ENCODE measurements around the gene FAM135A. TPM values are rescaled to one million over a fixed set of nuclear protein-coding genes. Genes with fewer than 3 reads are reported as not detected.

The FAM135A gene
- total and polyA plus RNA-seq, 2 of the 4 experiments (the other 2 are of a cell fraction): 2.2 to 7.9 TPM

DNA sequence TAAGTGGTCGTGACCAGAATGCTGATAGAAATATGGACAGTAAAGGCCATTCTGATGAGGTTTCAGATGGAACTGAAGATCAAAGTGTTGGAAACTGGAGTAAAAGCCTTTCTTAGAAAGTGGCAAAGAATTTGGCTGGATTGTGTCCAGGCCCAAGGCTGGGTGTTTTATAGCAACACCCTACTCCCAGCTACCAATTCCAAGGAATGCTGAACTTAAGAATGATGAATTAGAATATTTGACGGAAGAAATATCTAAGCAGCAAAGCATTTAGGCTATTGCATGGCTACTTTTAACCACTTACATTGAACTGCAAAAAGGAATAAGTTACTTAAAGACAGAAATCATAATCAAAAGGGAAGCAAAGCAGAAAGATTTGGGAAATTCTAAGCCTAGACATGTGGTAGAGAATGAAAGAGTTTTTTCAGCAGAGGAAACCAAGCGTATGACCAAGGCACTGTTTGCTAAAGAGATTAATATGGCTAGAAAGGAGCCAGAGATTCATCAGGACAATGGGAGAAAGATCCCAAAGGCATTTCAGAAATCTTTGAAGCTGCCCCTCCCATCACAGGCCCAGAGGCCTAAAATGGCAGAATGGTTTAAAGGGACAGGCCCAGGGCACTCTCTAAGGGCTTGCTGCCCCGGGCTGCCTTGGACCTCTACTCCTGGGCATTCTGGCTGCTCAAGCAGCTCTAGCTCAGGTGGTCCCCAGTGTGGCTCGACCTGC is 179.2 kb downstream of the FAM135A start:
- H2BK15ac ChIP-seq (ENCODE audit: low read depth, low read length): no peak overlapping the region
- H3K4ac ChIP-seq (ENCODE audit: low read depth, low read length): no peak overlapping the region
- BruUV-seq (replicated peaks): no TSS peak
- in situ Hi-C loops (cut with MboI; ENCODE audit: low sequenced_read_pairs): no loop called here
- no peak overlapping the region for H2BK120ac ChIP-seq (ENCODE audit: low read depth, low read length)
- H3K9me3 ChIP-seq (ENCODE audit: control insufficient read depth, insufficient read depth, low read length): no peaks in the 10 kb centered on the region
- H3K56ac ChIP-seq (ENCODE audit: extremely low read depth, insufficient read depth, low read length): no peak overlapping the region
- no peaks in the 10 kb centered on the region for H3K9me1 ChIP-seq (ENCODE audit: insufficient read depth, low read length)
- H4K91ac ChIP-seq (ENCODE audit: insufficient read depth, low read depth, low read length): no peak overlapping the region
- H3K23ac ChIP-seq (ENCODE audit: low read depth, low read length): no peak overlapping the region
- no peak for TF ChIP-seq RCOR1 (IDR thresholded peaks at IDR 0.05; ENCODE audit: insufficient replicate concordance, low read length)
- TF ChIP-seq CEBPB (IDR thresholded peaks at IDR 0.05; ENCODE audit: low read depth, low read length): no peak
- no peak for TF ChIP-seq BHLHE40 (IDR thresholded peaks at IDR 0.05; ENCODE audit: low read depth, low read length)
- TF ChIP-seq, protein P1, sequence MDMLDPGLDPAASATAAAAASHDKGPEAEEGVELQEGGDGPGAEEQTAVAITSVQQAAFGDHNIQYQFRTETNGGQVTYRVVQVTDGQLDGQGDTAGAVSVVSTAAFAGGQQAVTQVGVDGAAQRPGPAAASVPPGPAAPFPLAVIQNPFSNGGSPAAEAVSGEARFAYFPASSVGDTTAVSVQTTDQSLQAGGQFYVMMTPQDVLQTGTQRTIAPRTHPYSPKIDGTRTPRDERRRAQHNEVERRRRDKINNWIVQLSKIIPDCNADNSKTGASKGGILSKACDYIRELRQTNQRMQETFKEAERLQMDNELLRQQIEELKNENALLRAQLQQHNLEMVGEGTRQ (IDR thresholded peaks at IDR 0.05; ENCODE audit: low read depth, low read length): no peak
- no peak for TF ChIP-seq SMC3 (IDR thresholded peaks at IDR 0.05; ENCODE audit: low read depth, low read length)
- TF ChIP-seq NFE2L2 (IDR thresholded peaks at IDR 0.05; ENCODE audit: low read depth, low read length): no peak
- TF ChIP-seq MAZ (IDR thresholded peaks at IDR 0.05; ENCODE audit: borderline replicate concordance, low read depth, low read length): no peak
- no peak for TF ChIP-seq POLR2A (IDR thresholded peaks at IDR 0.05; ENCODE audit: low read depth, low read length)
- TF ChIP-seq FOS (IDR thresholded peaks at IDR 0.05; ENCODE audit: low read depth, low read length): no peak
- TF ChIP-seq, protein P2, sequence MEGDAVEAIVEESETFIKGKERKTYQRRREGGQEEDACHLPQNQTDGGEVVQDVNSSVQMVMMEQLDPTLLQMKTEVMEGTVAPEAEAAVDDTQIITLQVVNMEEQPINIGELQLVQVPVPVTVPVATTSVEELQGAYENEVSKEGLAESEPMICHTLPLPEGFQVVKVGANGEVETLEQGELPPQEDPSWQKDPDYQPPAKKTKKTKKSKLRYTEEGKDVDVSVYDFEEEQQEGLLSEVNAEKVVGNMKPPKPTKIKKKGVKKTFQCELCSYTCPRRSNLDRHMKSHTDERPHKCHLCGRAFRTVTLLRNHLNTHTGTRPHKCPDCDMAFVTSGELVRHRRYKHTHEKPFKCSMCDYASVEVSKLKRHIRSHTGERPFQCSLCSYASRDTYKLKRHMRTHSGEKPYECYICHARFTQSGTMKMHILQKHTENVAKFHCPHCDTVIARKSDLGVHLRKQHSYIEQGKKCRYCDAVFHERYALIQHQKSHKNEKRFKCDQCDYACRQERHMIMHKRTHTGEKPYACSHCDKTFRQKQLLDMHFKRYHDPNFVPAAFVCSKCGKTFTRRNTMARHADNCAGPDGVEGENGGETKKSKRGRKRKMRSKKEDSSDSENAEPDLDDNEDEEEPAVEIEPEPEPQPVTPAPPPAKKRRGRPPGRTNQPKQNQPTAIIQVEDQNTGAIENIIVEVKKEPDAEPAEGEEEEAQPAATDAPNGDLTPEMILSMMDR (conservative IDR thresholded peaks at IDR 0.05; ENCODE audit: low read depth, low read length): no peak
- TF ChIP-seq, protein P3, sequence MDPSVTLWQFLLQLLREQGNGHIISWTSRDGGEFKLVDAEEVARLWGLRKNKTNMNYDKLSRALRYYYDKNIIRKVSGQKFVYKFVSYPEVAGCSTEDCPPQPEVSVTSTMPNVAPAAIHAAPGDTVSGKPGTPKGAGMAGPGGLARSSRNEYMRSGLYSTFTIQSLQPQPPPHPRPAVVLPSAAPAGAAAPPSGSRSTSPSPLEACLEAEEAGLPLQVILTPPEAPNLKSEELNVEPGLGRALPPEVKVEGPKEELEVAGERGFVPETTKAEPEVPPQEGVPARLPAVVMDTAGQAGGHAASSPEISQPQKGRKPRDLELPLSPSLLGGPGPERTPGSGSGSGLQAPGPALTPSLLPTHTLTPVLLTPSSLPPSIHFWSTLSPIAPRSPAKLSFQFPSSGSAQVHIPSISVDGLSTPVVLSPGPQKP (IDR thresholded peaks at IDR 0.05; ENCODE audit: borderline replicate concordance, low read depth, low read length): no peak
- no peaks in the 10 kb centered on the region for H3K27me3 ChIP-seq (ENCODE audit: control insufficient read depth, insufficient read depth, low read length)
- no peak overlapping the region for H3K18ac ChIP-seq (ENCODE audit: low read depth, low read length)
- intact Hi-C loops (cut with micrococcal nuclease): no loop called here
- dilution Hi-C loops (cut with HindIII; ENCODE audit: low sequenced_read_pairs, unreplicated experiment): no loop called here
- ATAC-seq (ENCODE audit: low read depth): no peak
- no peaks in the 10 kb centered on the region for H3K36me3 ChIP-seq (ENCODE audit: control insufficient read depth, insufficient read depth, low read length)
- H3K14ac ChIP-seq (replicated peaks; ENCODE audit: low read depth, low read length): no peak overlapping the region
- no peak overlapping the region for H4K8ac ChIP-seq (ENCODE audit: low read depth in 2 of 2, low read length in 2 of 2)
- DNase-seq: no peak
- H3K9ac ChIP-seq (ENCODE audit: low read depth, low read length): no peak overlapping the region
- H2AFZ ChIP-seq (replicated peaks; ENCODE audit: low read length, poor library complexity): no peak overlapping the region
- no peak overlapping the region for H2AK9ac ChIP-seq (replicated peaks; ENCODE audit: low read depth, low read length, poor library complexity)
- no peak overlapping the region for H3K27ac ChIP-seq (ENCODE audit: insufficient read depth, low read length)
- H3K4me1 ChIP-seq (ENCODE audit: control insufficient read depth, insufficient read depth, low read length): no peaks in the 10 kb centered on the region
- no peak overlapping the region for H2BK5ac ChIP-seq (ENCODE audit: low read depth, low read length, poor library complexity, severe bottlenecking)
- 70% methylated on average over 1 of the region's 5 CpGs; no CpG with 5 or more reads in 1 of the 2 experiments for whole genome bisulfite sequencing, 2 experiments (ENCODE audit: extremely low coverage in 2 of 2, insufficient read length in 1 of 2)
- ChIA-PET POLR2A (ENCODE audit: unreplicated experiment) (no interaction called here), CTCF (no interaction called here)
- H3K4me2 ChIP-seq (ENCODE audit: low read depth, low read length): no peak overlapping the region
- no peak overlapping the region for H2BK20ac ChIP-seq (ENCODE audit: low read depth, low read length)
- no peaks in the 10 kb centered on the region for H3K79me1 ChIP-seq (ENCODE audit: low read depth in 1 of 2, low read length in 2 of 2)
- H4K20me1 ChIP-seq (ENCODE audit: insufficient read depth, low read length): no peaks in the 10 kb centered on the region
- H2AK5ac ChIP-seq (ENCODE audit: low read depth, low read length): no peak overlapping the region
- no peak overlapping the region for H3K4me3 ChIP-seq (ENCODE audit: insufficient read depth, low read depth, low read length)
- no peak overlapping the region for H4K5ac ChIP-seq (ENCODE audit: low read depth, low read length)

Data from IMR-90 (cell line).